ENCODE measurements around the gene MAF. TPM values are rescaled to one million over a fixed set of nuclear protein-coding genes. Genes with fewer than 3 reads are reported as not detected.

MAF gene
- total RNA-seq, 1 experiment from 2014 or later = 6.6 TPM

DNA sequence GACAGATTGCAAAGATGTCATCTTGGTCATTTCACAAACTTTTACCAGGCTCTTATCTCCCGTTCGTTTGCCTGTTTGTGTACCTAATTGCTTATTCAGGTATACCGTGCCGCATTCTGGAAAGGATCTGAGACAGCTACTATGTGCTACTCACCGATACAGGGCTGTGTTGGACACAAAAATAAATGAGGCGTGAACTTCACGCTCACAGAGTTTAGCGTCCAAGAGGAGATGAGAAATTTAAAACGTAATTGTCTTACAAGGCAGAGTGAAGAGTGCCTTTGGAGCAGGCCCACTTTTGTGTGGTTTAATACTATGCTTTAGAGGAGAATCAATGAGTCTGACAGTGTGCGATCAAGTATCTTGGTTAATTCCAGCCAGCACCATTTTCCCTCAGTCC, 26.7 kb downstream of the MAF start (continued):
- TF ChIP-seq, protein P1, sequence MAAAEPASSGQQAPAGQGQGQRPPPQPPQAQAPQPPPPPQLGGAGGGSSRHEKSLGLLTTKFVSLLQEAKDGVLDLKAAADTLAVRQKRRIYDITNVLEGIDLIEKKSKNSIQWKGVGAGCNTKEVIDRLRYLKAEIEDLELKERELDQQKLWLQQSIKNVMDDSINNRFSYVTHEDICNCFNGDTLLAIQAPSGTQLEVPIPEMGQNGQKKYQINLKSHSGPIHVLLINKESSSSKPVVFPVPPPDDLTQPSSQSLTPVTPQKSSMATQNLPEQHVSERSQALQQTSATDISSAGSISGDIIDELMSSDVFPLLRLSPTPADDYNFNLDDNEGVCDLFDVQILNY (CRISPR knock-in tag; IDR thresholded peaks at IDR 0.05) = no peak

DNA sequence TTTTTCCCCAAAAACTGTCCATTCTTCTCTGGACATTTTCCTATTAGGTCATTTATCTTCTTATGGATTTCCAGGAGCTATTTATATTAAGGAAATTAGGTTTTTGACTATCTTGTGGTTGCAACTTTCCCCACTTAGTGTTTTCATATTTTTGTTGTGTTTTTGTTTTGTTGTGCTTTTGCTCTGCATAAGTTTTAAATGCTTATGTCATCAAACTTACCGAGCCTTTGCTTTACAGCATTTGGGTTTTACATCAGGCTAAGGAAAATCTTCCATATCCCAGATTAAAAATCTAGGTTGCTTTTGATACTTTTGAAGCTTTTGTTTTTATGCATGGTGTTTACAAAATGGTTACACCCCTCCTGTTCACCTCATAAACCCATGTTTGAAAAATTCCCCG, 27.5 kb downstream of the MAF start:
- Mint-ChIP-seq H3K27me3 (ENCODE audit: low read depth) (peaks cover 8% of the 10 kb centered on the region; the same call in 1 of the 2 replicates), H3K36me3 (no peaks in the 10 kb centered on the region), H3K27ac (no peak overlapping the region), H3K9me3 (no peaks in the 10 kb centered on the region), H3K4me1 (peaks cover 55% of the 10 kb centered on the region), H3K4me3 (no peak overlapping the region)
- POLR2A ChIA-PET = no interaction called here
- ATAC-seq (no peak), DNase-seq (ENCODE audit: low spot score) (no peak)
- CTCF ChIA-PET = no interaction called here
- TF ChIP-seq, protein P2, sequence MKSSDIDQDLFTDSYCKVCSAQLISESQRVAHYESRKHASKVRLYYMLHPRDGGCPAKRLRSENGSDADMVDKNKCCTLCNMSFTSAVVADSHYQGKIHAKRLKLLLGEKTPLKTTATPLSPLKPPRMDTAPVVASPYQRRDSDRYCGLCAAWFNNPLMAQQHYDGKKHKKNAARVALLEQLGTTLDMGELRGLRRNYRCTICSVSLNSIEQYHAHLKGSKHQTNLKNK (CRISPR knock-in tag; IDR thresholded peaks at IDR 0.05) = no peak

DNA sequence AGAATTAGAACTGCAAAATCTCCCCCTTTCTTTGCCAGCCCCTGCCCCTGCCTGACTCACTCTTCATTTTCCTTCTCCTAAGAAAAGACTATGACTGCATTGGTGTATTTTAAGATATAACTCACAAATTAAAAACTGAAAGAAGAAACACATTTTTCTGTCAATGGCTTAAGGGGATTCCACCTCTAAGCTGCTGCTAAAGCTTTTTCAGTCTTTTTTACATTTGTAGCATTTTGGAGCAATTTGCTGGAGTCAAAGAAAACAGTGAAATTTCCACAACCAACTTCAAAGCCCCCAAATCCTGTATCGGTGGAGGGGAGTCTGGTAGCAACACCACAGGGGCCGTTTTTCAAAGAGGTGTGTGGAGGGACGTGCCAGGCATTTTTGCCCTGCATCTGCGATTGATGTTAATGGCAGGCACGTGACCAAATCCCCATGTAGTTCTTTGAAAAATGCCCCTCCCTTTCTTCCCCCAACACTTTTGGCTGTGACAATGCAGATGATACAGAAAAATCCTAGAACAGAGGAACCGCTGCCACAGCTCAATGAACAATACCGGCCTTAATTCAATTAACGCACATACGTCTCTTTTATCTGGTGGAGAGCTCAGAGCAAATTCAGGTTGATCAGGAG, 28.5 kb downstream of the MAF start:
- ChIA-PET POLR2A (no interaction called here), CTCF (interaction anchor here (1.3 kb wide), 1 partner anchor 30 kb away, joined by 4 read pairs; no protein-coding TSS in a partner anchor)
- H3K4me3 Mint-ChIP-seq = no peak overlapping the region; the same call in 1 of the 2 replicates
- ATAC-seq = peak; percentile 48; the same call in 1 of the 2 replicates
- no peak overlapping the region for H3K27ac Mint-ChIP-seq
- TF ChIP-seq, protein P3, sequence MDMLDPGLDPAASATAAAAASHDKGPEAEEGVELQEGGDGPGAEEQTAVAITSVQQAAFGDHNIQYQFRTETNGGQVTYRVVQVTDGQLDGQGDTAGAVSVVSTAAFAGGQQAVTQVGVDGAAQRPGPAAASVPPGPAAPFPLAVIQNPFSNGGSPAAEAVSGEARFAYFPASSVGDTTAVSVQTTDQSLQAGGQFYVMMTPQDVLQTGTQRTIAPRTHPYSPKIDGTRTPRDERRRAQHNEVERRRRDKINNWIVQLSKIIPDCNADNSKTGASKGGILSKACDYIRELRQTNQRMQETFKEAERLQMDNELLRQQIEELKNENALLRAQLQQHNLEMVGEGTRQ (CRISPR knock-in tag; IDR thresholded peaks at IDR 0.05) = peak; percentile 82
- TF ChIP-seq, protein P4, sequence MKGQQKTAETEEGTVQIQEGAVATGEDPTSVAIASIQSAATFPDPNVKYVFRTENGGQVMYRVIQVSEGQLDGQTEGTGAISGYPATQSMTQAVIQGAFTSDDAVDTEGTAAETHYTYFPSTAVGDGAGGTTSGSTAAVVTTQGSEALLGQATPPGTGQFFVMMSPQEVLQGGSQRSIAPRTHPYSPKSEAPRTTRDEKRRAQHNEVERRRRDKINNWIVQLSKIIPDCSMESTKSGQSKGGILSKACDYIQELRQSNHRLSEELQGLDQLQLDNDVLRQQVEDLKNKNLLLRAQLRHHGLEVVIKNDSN (CRISPR knock-in tag; IDR thresholded peaks at IDR 0.05) = peak; percentile 74
- TF ChIP-seq GRHL2 (CRISPR knock-in tag; IDR thresholded peaks at IDR 0.05; ENCODE audit: insufficient replicate concordance, severe bottlenecking) = no peak
- no peaks in the 10 kb centered on the region for H3K9me3 Mint-ChIP-seq
- peaks cover 50% of the 10 kb centered on the region for H3K4me1 Mint-ChIP-seq
- no peaks in the 10 kb centered on the region for H3K36me3 Mint-ChIP-seq
- H3K27me3 Mint-ChIP-seq (ENCODE audit: low read depth) = peaks cover 8% of the 10 kb centered on the region; the same call in 1 of the 2 replicates
- peak; percentile 32 for DNase-seq (ENCODE audit: low spot score)

DNA sequence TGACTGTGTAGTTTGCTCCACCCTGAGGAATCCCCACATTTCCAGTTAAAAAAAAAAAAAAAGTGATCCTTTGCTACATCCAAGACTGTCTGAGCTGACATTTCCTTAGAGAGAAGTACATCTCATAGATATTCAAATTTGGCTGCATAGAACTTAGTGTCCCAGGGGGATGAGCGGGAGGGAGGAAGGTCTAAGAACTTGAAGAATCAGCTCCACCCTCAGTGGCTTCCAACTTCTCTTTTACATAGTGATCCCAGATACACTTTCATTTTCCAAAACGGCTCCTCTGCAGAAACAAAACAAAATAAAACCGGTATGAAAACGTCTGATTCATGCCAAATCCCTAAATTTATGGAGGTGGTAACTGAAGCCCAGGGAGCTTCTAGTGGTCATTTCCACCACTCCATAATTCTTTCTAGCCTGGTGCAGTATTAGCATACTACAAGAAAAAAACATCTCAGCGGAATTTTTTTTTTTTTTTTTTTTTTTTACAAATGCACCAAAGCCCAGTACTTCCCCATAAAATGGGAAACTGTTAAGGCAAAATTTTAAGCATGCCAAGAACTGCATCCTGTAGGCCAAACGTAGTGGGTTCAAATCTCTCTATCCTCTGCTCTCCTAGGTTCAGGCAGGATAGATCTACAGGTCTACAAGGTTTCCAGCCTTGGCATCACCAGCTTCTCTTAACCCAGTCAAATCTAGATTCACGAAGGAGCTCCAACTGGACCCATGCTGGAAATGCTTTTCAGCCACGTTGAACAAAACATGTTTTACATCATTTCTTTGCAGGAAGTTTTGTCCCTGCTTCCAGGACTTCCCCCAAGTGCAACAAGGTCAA, 29.3 kb downstream of the MAF start:
- Mint-ChIP-seq H3K36me3 (no peaks in the 10 kb centered on the region), H3K4me3 (no peak overlapping the region), H3K27ac (no peak overlapping the region), H3K9me3 (no peaks in the 10 kb centered on the region), H3K4me1 (peaks cover 44% of the 10 kb centered on the region), H3K27me3 (ENCODE audit: low read depth) (peaks cover 8% of the 10 kb centered on the region; the same call in 1 of the 2 replicates)
- no peak for TF ChIP-seq ZNF263 (CRISPR knock-in tag; IDR thresholded peaks at IDR 0.05; ENCODE audit: low read depth)
- TF ChIP-seq, protein P5, sequence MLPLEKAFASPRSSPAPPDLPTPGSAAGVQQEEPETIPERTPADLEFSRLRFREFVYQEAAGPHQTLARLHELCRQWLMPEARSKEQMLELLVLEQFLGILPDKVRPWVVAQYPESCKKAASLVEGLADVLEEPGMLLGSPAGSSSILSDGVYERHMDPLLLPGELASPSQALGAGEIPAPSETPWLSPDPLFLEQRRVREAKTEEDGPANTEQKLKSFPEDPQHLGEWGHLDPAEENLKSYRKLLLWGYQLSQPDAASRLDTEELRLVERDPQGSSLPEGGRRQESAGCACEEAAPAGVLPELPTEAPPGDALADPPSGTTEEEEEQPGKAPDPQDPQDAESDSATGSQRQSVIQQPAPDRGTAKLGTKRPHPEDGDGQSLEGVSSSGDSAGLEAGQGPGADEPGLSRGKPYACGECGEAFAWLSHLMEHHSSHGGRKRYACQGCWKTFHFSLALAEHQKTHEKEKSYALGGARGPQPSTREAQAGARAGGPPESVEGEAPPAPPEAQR (CRISPR knock-in tag; IDR thresholded peaks at IDR 0.05) = no peak
- no peak for TF ChIP-seq FOXK1 (CRISPR knock-in tag; IDR thresholded peaks at IDR 0.05)
- no peak for TF ChIP-seq ZNF138 (CRISPR knock-in tag; conservative IDR thresholded peaks at IDR 0.05)
- ChIA-PET POLR2A (no interaction called here), CTCF (interaction anchor here (0.7 to 1.3 kb wide), 3 partner anchors 9 to 34 kb away, joined by 3 to 5 read pairs (median 4); no protein-coding TSS in a partner anchor)
- DNase-seq (ENCODE audit: low spot score) (no peak), ATAC-seq (no peak)

DNA sequence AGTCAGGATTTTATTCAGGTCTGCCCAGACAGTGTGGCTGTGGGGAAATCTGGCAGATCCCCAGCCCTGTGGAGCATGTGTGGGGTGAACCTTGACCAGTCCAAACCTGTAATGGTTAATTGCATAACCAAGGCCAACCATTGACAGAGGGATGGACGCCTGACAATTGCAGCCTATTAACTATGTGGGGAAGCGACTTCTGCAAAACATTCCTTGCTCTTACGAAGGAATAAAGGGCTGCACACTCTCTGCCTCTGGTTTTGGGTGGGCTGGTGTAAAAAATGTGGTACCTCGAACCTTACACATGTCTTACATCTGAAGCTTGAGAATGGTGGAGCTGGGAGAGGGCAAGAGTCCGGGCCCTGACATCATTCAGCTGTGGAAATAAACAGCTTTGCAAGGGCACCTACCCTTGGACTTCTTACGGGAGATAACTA, 35.8 kb downstream of the MAF start:
- Mint-ChIP-seq H3K9me3 (peaks cover 6% of the 10 kb centered on the region; the same call in 1 of the 2 replicates), H3K36me3 (no peaks in the 10 kb centered on the region), H3K27ac (no peak overlapping the region), H3K27me3 (ENCODE audit: low read depth) (no peaks in the 10 kb centered on the region), H3K4me3 (no peak overlapping the region), H3K4me1 (peaks cover 26% of the 10 kb centered on the region)
- no peak for ATAC-seq
- ChIA-PET POLR2A (no interaction called here), CTCF (no interaction called here)
- DNase-seq (ENCODE audit: low spot score) = no peak
- no peak for TF ChIP-seq RORB (CRISPR knock-in tag; IDR thresholded peaks at IDR 0.05)
- no peak for TF ChIP-seq ZNF416 (CRISPR knock-in tag; IDR thresholded peaks at IDR 0.05)
- TF ChIP-seq, protein P5 (CRISPR knock-in tag; IDR thresholded peaks at IDR 0.05) = no peak
- TF ChIP-seq, protein P6, sequence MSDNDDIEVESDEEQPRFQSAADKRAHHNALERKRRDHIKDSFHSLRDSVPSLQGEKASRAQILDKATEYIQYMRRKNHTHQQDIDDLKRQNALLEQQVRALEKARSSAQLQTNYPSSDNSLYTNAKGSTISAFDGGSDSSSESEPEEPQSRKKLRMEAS (CRISPR knock-in tag; IDR thresholded peaks at IDR 0.05) = no peak
- TF ChIP-seq, protein P7, sequence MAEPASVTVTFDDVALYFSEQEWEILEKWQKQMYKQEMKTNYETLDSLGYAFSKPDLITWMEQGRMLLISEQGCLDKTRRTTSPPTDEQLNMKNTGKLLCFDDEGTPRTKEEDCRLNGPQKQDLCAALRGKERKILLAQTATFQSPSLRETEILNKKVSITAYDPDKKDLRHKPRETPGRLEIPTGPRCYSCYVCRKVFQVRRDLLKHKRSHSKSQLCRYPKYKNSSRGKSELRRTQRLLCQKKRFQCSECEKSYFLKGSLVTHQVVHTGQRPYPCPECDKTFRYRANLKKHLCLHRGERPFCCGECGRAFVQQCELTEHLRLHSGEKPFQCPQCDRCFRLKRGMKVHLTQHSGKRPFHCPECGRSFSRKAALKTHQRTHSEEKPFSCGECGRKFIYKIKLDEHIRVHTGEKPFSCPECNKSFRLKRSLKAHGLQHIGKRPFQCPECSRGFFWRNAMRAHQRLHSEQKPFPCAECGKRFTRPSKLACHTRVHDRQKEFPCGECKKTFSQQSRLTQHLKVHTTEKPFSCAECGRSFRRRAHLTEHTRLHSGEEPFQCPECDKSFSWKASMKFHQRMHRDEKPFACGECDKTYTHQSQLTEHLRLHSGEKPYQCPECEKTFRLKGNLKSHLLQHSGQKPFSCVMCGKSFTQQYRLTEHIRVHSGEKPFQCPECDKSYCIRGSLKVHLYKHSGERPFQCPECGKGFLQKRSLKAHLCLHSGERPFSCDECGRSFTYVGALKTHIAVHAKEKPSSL (CRISPR knock-in tag; conservative IDR thresholded peaks at IDR 0.05) = no peak
